Fibroblast of the aortic adventitia (primary cell): ENCODE measurements around the gene DBX2. TPM values are rescaled to one million over a fixed set of nuclear protein-coding genes. Genes with fewer than 3 reads are reported as not detected.
"Not testable (repeated sequence)": the region's sequence is repeated elsewhere in the genome, so short reads cannot be mapped to it uniquely, and the experiment has no call there.

Experiments
- DNase-seq: peaks from one replicate; pipeline ENCODE4 v3.0.0-alpha.2; 2010; ENCODE audit warnings: low read depth
- H3K4me3 ChIP-seq: 2 replicates; pipeline ENCODE4 v1.5.1; 2011; ENCODE audit warnings: low read depth, mild to moderate bottlenecking, control low read depth, low read length, moderate library complexity
- total RNA-seq: library from RNA; depleted of rRNA; stranded (reverse); fragments of >200 nt; gene quantifications from 2 replicates; pipeline ENCODE4 v1.2.3, GENCODE V29; 2012; ENCODE audit warnings: low replicate concordance
- TF ChIP-seq, protein P1 (sequence below): IDR thresholded peaks from 2 replicates; pipeline ENCODE4 v1.5.1; 2011; ENCODE audit warnings: mild to moderate bottlenecking, low read length, control low read depth, inconsistent platforms; ENCODE audit not compliant: insufficient read depth

The DBX2 gene
- total RNA-seq: 0.08 and 0.72 TPM in 2 replicates

DNA sequence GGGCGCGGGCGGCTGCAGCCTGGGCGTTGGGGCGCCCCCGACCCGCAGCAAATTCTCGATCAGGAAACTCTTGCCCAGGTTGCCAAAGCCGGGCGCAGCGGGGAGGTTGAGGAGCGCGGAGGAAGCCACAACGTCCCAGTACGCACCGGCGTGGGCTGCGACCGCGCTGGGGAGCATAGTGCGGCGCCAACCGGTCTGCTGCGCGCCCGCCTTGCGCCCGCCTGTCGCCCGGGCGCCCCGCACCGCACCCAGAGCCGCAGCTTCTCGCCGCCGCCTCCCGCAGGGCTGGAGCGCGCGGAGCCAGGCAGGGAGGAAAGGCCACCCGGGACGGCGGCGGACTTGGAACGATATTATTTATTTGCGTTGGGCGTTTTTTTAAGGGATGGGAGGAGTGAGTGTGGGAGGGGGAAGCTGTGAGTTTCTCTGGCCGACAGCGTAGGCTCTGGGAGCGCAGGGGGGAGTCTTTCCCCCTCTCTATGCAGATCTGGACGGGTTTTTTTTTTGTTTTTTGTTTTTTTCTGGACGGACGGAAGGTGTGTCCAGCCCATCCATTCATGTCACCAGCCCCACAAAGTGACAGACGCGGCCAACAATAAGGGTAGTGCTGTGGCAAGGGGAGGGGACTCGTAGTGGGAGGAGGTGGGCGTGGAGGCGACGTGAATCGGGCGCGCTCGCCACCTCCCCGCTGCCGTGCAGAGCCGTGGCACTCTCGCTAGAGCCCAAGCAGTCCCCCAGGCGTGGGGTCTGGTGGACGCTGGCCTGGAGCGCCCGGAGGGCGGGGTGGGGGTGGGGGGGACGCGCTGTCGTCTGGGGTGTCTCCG lies at the start of gene DBX2:
TSS of gene DBX2 (minus strand) at position 349 of the 821 bp plus-strand sequence. CDS start at position 177, 172 bp downstream.
- peak; percentile 0 for DNase-seq
- TF ChIP-seq, protein P1, sequence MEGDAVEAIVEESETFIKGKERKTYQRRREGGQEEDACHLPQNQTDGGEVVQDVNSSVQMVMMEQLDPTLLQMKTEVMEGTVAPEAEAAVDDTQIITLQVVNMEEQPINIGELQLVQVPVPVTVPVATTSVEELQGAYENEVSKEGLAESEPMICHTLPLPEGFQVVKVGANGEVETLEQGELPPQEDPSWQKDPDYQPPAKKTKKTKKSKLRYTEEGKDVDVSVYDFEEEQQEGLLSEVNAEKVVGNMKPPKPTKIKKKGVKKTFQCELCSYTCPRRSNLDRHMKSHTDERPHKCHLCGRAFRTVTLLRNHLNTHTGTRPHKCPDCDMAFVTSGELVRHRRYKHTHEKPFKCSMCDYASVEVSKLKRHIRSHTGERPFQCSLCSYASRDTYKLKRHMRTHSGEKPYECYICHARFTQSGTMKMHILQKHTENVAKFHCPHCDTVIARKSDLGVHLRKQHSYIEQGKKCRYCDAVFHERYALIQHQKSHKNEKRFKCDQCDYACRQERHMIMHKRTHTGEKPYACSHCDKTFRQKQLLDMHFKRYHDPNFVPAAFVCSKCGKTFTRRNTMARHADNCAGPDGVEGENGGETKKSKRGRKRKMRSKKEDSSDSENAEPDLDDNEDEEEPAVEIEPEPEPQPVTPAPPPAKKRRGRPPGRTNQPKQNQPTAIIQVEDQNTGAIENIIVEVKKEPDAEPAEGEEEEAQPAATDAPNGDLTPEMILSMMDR: no peak
- peak within 1 kb of the TSS; percentile 55 for H3K4me3 ChIP-seq

- no peak overlapping the region for H3K4me3 ChIP-seq
- no peak for DNase-seq
- TF ChIP-seq, protein P1: no peak
Measured at GRCh38 chr12:45098766-45099165, 47.9 kb upstream of the DBX2 start.

- not testable (repeated sequence) for DNase-seq
Measured at GRCh38 chr12:45095417-45095816, 44.5 kb upstream of the DBX2 start.

GRCh38 chr12:45093051-45093450 lies 42.2 kb upstream of the DBX2 start:
- TF ChIP-seq, protein P1: no peak
- H3K4me3 ChIP-seq: no peak overlapping the region
- DNase-seq: no peak

More at GRCh38 chr12:45095417-45095816, 44.5 kb upstream of the DBX2 start:
- not testable (repeated sequence) for H3K4me3 ChIP-seq

DNA sequence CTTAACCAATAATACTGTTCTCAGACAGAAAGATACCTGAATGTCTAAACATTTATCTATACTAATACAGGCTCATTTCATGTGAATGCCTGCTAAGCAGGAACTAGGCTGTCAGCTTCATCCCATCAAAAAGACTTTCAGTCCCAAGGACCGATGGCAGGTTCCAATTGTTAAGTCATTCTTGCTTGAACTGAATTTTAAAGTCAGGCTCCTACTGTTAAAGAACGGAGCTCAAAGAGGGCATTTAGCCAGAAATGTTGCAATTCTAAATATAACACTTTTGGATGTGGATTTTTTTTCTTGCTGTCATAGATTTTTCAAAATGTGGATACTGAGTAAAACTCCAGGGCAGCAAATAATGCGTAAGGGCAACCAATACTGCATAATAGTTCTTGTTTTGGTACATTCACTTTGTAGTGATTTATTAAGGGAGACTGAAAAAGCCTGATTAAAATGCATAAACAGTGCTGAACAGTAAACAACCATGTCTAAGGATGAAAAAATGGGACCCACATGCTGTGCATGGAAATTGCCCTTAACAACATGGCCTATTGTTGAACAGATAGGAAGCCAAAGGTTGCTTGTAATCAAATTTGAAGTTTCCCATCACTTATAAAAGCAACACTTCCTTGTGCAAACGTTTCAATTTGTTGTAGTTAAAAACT lies 38.6 kb upstream of the DBX2 start:
- no peak overlapping the region for H3K4me3 ChIP-seq
- TF ChIP-seq, protein P1: no peak
- no peak for DNase-seq

DNA sequence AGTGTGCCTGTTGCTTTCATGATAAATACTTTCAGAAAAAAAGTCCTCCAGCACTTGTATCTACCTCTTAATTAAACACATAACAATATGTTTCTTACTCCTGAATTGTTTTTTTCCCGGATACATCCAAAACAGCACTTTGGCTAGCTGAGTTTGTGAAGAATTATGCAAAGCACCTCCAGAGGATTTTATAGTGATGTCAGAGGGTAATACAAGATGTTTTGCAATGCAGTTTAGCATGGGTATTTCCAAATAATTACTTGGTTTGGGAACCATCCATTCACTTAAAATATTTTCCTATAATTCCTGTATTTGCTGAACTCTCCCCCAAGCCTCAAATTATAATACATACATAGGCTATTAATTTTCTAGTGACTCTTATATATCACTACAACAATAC lies 37.7 kb upstream of the DBX2 start:
- TF ChIP-seq, protein P1: no peak
- DNase-seq: no peak
- no peak overlapping the region for H3K4me3 ChIP-seq

GRCh38 chr12:45084248-45084647 lies 33.3 kb upstream of the DBX2 start:
- DNase-seq, H3K4me3 ChIP-seq: not testable (repeated sequence)
